22Rv1 (cell line): ENCODE measurements around the gene CCDC57.

Source experiments
- ZFX ChIP-seq: fragments of 450-650 bp; IDR thresholded peaks from 2 replicates; pipeline ENCODE4 v1.6.1; 2017; ENCODE audit warnings: antibody characterized with exemption, borderline replicate concordance
- TF ChIP-seq, protein P1 (sequence below): fragments of 450-650 bp; IDR thresholded peaks from 2 replicates; pipeline ENCODE4 v1.5.1; 2017; ENCODE audit warnings: mild to moderate bottlenecking

GRCh38 chr17:82079001-82079677 is 133.5 kb downstream of the CCDC57 start:
- TF ChIP-seq, protein P1, sequence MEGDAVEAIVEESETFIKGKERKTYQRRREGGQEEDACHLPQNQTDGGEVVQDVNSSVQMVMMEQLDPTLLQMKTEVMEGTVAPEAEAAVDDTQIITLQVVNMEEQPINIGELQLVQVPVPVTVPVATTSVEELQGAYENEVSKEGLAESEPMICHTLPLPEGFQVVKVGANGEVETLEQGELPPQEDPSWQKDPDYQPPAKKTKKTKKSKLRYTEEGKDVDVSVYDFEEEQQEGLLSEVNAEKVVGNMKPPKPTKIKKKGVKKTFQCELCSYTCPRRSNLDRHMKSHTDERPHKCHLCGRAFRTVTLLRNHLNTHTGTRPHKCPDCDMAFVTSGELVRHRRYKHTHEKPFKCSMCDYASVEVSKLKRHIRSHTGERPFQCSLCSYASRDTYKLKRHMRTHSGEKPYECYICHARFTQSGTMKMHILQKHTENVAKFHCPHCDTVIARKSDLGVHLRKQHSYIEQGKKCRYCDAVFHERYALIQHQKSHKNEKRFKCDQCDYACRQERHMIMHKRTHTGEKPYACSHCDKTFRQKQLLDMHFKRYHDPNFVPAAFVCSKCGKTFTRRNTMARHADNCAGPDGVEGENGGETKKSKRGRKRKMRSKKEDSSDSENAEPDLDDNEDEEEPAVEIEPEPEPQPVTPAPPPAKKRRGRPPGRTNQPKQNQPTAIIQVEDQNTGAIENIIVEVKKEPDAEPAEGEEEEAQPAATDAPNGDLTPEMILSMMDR, result no peak
- no peak for TF ChIP-seq ZFX
